ENCODE measurements around the gene CDKAL1. TPM values are rescaled to one million over a fixed set of nuclear protein-coding genes. Genes with fewer than 3 reads are reported as not detected.

CDKAL1 gene
- total RNA-seq, 5 donors from 2014 or later (not counting 1 experiment from before 2014, with no cell fraction given) = 18.8 to 29.9 (median 20.5) TPM

DNA sequence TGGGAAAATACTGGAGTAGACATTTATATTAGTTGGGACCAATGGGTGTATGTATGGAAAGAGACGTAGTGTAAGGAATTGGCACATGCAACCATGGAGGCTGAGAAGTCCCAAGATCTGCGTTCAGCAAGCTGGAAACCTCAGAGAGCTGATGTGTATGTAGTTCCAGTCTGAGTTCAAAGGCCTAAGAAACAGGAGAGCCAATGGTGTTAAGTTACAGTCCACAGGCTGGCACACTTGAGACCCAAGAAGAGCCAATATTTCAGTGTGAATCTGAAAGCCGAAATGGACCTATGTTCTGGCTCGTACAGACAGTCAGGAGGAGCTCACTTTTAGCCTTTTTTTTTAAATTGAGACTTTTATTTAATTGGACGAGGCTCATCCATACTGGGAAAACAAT lies 244.2 kb downstream of the CDKAL1 start:
- ATAC-seq (replicated peaks in 1 of 4) = no peak

GRCh38 chr6:20778912-20779311 lies 244.7 kb downstream of the CDKAL1 start:
- Histone ChIP-seq H3K4me1 (ENCODE audit: control insufficient read depth in 1 of 2, extremely low read depth in 1 of 2, insufficient read depth in 2 of 2, low read length in 2 of 2) (no peaks in the 10 kb centered on the region), H3K4me3 (ENCODE audit: control insufficient read depth in 1 of 2, extremely low read depth in 1 of 2, low read length in 1 of 2) (no peak overlapping the region), H3K27me3 (replicated peaks in 1 of 2; ENCODE audit: control insufficient read depth in 2 of 2, extremely low read depth in 1 of 2, insufficient read depth in 2 of 2, low read length in 1 of 2) (no peaks in the 10 kb centered on the region), H3K27ac (ENCODE audit: low read length) (no peak overlapping the region), H3K36me3 (ENCODE audit: control insufficient read depth in 2 of 2, extremely low read depth in 1 of 2, insufficient read depth in 1 of 2, low read length in 1 of 2) (peaks cover 3 to 4% of the 10 kb centered on the region in 2 donors), H3K9me3 (no peaks in the 10 kb centered on the region)
- POLR2A ChIA-PET = no interaction called here
- CTCF ChIA-PET = no interaction called here
- ATAC-seq (replicated peaks in 1 of 4) = no peak
- Mint-ChIP-seq H3K9me3 (no peaks in the 10 kb centered on the region), H3K4me1 (no peaks in the 10 kb centered on the region), H3K27ac (no peak overlapping the region), H3K36me3 (peaks cover 53% of the 10 kb centered on the region), H3K27me3 (no peaks in the 10 kb centered on the region), H3K4me3 (no peak overlapping the region)
- no peak for DNase-seq
- WGBS (ENCODE audit: insufficient coverage) = 82% methylated on average over 4 of the region's 6 CpGs

More for the DNA sequence above, 244.2 kb downstream of the CDKAL1 start:
- no peaks in the 10 kb centered on the region for H3K27me3 Mint-ChIP-seq
- Histone ChIP-seq H3K27ac (ENCODE audit: low read length) (no peak overlapping the region), H3K9me3 (no peaks in the 10 kb centered on the region), H3K27me3 (replicated peaks in 1 of 2; ENCODE audit: control insufficient read depth in 2 of 2, extremely low read depth in 1 of 2, insufficient read depth in 2 of 2, low read length in 1 of 2) (no peaks in the 10 kb centered on the region), H3K4me3 (ENCODE audit: control insufficient read depth in 1 of 2, extremely low read depth in 1 of 2, low read length in 1 of 2) (no peak overlapping the region), H3K36me3 (ENCODE audit: control insufficient read depth in 2 of 2, extremely low read depth in 1 of 2, insufficient read depth in 1 of 2, low read length in 1 of 2) (peaks cover 3 to 4% of the 10 kb centered on the region in 2 donors), H3K4me1 (ENCODE audit: control insufficient read depth in 1 of 2, extremely low read depth in 1 of 2, insufficient read depth in 2 of 2, low read length in 2 of 2) (no peaks in the 10 kb centered on the region)
- no peak for DNase-seq
- H3K4me1 Mint-ChIP-seq = no peaks in the 10 kb centered on the region
- POLR2A ChIA-PET = no interaction called here
- H3K36me3 Mint-ChIP-seq = peaks cover 53% of the 10 kb centered on the region
- H3K4me3 Mint-ChIP-seq = no peak overlapping the region
- WGBS (ENCODE audit: insufficient coverage) = 100% methylated on average over 4 of the region's 5 CpGs
- no peak overlapping the region for H3K27ac Mint-ChIP-seq
- CTCF ChIA-PET = interaction anchor here in 1 of 2 donors (0.6 kb wide), 1 partner anchor 53 kb away, joined by 4 read pairs; no protein-coding TSS in a partner anchor
- no peaks in the 10 kb centered on the region for H3K9me3 Mint-ChIP-seq

- ATAC-seq (replicated peaks in 1 of 4) (no peak), DNase-seq (no peak)
- no peaks in the 10 kb centered on the region for H3K27me3 ChIP-seq (replicated peaks in 1 of 2; ENCODE audit: control insufficient read depth in 2 of 2, extremely low read depth in 1 of 2, insufficient read depth in 2 of 2, low read length in 1 of 2)
- H3K27ac Mint-ChIP-seq = no peak overlapping the region
- H3K4me1 Mint-ChIP-seq = no peaks in the 10 kb centered on the region
- ChIA-PET POLR2A (no interaction called here), CTCF (no interaction called here)
- no peaks in the 10 kb centered on the region for H3K9me3 Mint-ChIP-seq
- no peaks in the 10 kb centered on the region for H3K4me1 ChIP-seq (ENCODE audit: control insufficient read depth in 1 of 2, extremely low read depth in 1 of 2, insufficient read depth in 2 of 2, low read length in 2 of 2)
- H3K27ac ChIP-seq (ENCODE audit: low read length) = no peak overlapping the region
- no peak overlapping the region for H3K4me3 ChIP-seq (ENCODE audit: control insufficient read depth in 1 of 2, extremely low read depth in 1 of 2, low read length in 1 of 2)
- WGBS (ENCODE audit: insufficient coverage) = no CpG with 5 or more reads among the region's 3 CpGs
- no peaks in the 10 kb centered on the region for H3K27me3 Mint-ChIP-seq
- no peaks in the 10 kb centered on the region for H3K9me3 ChIP-seq
- H3K36me3 Mint-ChIP-seq = peaks cover 48% of the 10 kb centered on the region
- peaks cover 0 to 2% of the 10 kb centered on the region in 2 donors for H3K36me3 ChIP-seq (ENCODE audit: control insufficient read depth in 2 of 2, extremely low read depth in 1 of 2, insufficient read depth in 1 of 2, low read length in 1 of 2)
- H3K4me3 Mint-ChIP-seq = no peak overlapping the region
These were observed 254.9 kb downstream of the CDKAL1 start for GRCh38 chr6:20789162-20789561.

DNA sequence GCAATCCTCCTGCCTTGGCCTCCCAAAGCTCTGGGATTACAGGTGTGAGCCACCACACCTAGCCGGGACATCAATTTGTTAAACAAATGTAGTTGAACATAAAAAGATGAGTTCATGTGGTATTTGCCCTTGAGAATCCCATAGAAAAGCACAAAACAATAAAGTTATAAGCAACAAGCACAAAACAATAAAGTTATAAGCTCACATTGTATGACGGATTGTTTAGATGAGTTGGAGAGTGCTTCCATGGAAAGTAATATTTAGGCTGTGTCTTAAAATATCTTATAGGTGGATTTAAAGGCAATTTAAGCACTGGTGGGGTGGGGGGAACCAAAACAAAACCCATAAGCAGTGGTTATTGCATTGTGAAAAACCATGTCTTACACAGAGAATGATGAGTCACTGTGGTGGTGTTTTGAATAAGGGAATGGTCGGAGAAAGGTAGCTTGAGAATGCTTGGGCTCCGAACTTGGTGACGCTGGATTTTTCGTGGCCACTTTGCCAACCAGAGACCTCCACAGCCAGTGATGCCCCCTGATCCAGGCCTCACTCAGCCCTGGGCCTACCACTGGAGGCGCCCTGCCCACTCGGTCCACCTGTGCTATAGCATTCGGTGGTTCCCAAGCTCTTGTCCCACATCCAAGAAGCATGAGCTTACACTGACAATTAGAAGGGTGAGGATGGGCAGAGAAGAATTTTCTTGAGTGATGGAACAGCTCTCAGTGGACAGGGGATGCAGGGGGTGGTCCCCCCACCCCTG lies 256.0 kb downstream of the CDKAL1 start:
- ChIA-PET POLR2A (no interaction called here), CTCF (no interaction called here)
- no peak overlapping the region for H3K27ac ChIP-seq (ENCODE audit: low read length)
- Mint-ChIP-seq H3K4me1 (no peaks in the 10 kb centered on the region), H3K27ac (no peak overlapping the region), H3K9me3 (no peaks in the 10 kb centered on the region), H3K36me3 (peaks cover 48% of the 10 kb centered on the region), H3K27me3 (no peaks in the 10 kb centered on the region), H3K4me3 (no peak overlapping the region)
- H3K4me1 ChIP-seq (ENCODE audit: control insufficient read depth in 1 of 2, extremely low read depth in 1 of 2, insufficient read depth in 2 of 2, low read length in 2 of 2) = no peaks in the 10 kb centered on the region
- H3K9me3 ChIP-seq = no peaks in the 10 kb centered on the region
- 78% methylated on average over 5 of the region's 9 CpGs for WGBS (ENCODE audit: insufficient coverage)
- no peak overlapping the region for H3K4me3 ChIP-seq (ENCODE audit: control insufficient read depth in 1 of 2, extremely low read depth in 1 of 2, low read length in 1 of 2)
- H3K36me3 ChIP-seq (ENCODE audit: control insufficient read depth in 2 of 2, extremely low read depth in 1 of 2, insufficient read depth in 1 of 2, low read length in 1 of 2) = peaks cover 0 to 2% of the 10 kb centered on the region in 2 donors
- no peak for ATAC-seq (replicated peaks in 1 of 4)
- DNase-seq = no peak
- H3K27me3 ChIP-seq (replicated peaks in 1 of 2; ENCODE audit: control insufficient read depth in 2 of 2, extremely low read depth in 1 of 2, insufficient read depth in 2 of 2, low read length in 1 of 2) = no peaks in the 10 kb centered on the region

- CTCF ChIA-PET = interaction anchor here in 1 of 2 donors (1.2 kb wide), 1 partner anchor 47 kb away, joined by 4 read pairs; no protein-coding TSS in a partner anchor
- no peak for DNase-seq
- Histone ChIP-seq H3K9me3 (no peaks in the 10 kb centered on the region), H3K27me3 (replicated peaks in 1 of 2; ENCODE audit: control insufficient read depth in 2 of 2, extremely low read depth in 1 of 2, insufficient read depth in 2 of 2, low read length in 1 of 2) (no peaks in the 10 kb centered on the region), H3K27ac (ENCODE audit: low read length) (no peak overlapping the region), H3K4me3 (ENCODE audit: control insufficient read depth in 1 of 2, extremely low read depth in 1 of 2, low read length in 1 of 2) (no peak overlapping the region), H3K4me1 (ENCODE audit: control insufficient read depth in 1 of 2, extremely low read depth in 1 of 2, insufficient read depth in 2 of 2, low read length in 2 of 2) (no peaks in the 10 kb centered on the region), H3K36me3 (ENCODE audit: control insufficient read depth in 2 of 2, extremely low read depth in 1 of 2, insufficient read depth in 1 of 2, low read length in 1 of 2) (peaks cover 0 to 2% of the 10 kb centered on the region in 2 donors)
- Mint-ChIP-seq H3K9me3 (no peaks in the 10 kb centered on the region), H3K27ac (no peak overlapping the region), H3K27me3 (no peaks in the 10 kb centered on the region), H3K36me3 (peaks cover 54% of the 10 kb centered on the region), H3K4me3 (no peak overlapping the region), H3K4me1 (no peaks in the 10 kb centered on the region)
- ATAC-seq (replicated peaks in 1 of 4) = no peak
- POLR2A ChIA-PET = no interaction called here
- no CpG with 5 or more reads among the region's 4 CpGs for WGBS (ENCODE audit: insufficient coverage)
These were observed 256.8 kb downstream of the CDKAL1 start for GRCh38 chr6:20791074-20791473.

DNA sequence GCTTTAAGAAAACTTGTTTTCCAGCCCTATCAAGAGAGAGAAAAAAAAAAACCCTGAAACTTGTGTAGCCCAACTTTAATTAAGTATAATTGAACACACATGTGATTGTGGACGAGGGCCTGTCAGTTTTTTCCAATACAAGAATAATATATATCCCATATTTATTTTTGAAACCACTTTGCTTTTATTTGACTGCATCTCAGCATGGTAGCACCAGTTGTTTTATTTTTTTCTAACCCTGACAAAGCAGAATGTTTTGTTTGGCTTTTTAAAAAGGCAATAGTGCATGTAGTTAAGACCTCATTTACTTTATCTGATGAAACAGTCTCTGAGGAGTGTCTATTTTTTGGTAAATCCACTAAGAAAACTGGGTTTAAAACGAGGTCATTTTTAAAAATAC lies 257.7 kb downstream of the CDKAL1 start:
- Histone ChIP-seq H3K4me1 (ENCODE audit: control insufficient read depth in 1 of 2, extremely low read depth in 1 of 2, insufficient read depth in 2 of 2, low read length in 2 of 2) (no peaks in the 10 kb centered on the region), H3K4me3 (ENCODE audit: control insufficient read depth in 1 of 2, extremely low read depth in 1 of 2, low read length in 1 of 2) (no peak overlapping the region), H3K27me3 (replicated peaks in 1 of 2; ENCODE audit: control insufficient read depth in 2 of 2, extremely low read depth in 1 of 2, insufficient read depth in 2 of 2, low read length in 1 of 2) (no peaks in the 10 kb centered on the region), H3K36me3 (ENCODE audit: control insufficient read depth in 2 of 2, extremely low read depth in 1 of 2, insufficient read depth in 1 of 2, low read length in 1 of 2) (peaks cover 0 to 2% of the 10 kb centered on the region in 2 donors), H3K9me3 (no peaks in the 10 kb centered on the region), H3K27ac (ENCODE audit: low read length) (no peak overlapping the region)
- no peak for ATAC-seq (replicated peaks in 1 of 4)
- Mint-ChIP-seq H3K9me3 (peaks cover 0 to 4% (median 0%) of the 10 kb centered on the region in 3 donors), H3K27me3 (no peaks in the 10 kb centered on the region), H3K4me1 (no peaks in the 10 kb centered on the region), H3K27ac (no peak overlapping the region), H3K36me3 (peaks cover 60% of the 10 kb centered on the region), H3K4me3 (no peak overlapping the region)
- POLR2A ChIA-PET = no interaction called here
- no CpG with 5 or more reads among the region's 2 CpGs for WGBS (ENCODE audit: insufficient coverage)
- CTCF ChIA-PET = interaction anchor here in 1 of 2 donors (1.2 kb wide), 1 partner anchor 46 kb away, joined by 4 read pairs; no protein-coding TSS in a partner anchor
- no peak for DNase-seq

Measured in T-cell (primary cell).